Prostate gland (tissue), 2 donors: Measurements from ENCODE around the gene C17orf50. TPM values are rescaled to one million over a fixed set of nuclear protein-coding genes. Genes with fewer than 3 reads are reported as not detected.

ENCODE experiments used
- DNase-seq: peaks from one replicate; pipeline ENCODE4 v3.0.0-alpha.2; 2019; ENCODE audit warnings: low spot score
- H3K27ac ChIP-seq, 2 donors: fragments of 200-600 bp; sonication (generic); 2 replicates each; pipeline ENCODE4 v1.5.1; 2017 to 2019
- H3K27me3 ChIP-seq: fragments of 200-600 bp; sonication (generic); replicated peaks from 2 replicates; pipeline ENCODE4 v1.5.1; 2019; ENCODE audit not compliant: insufficient read depth
- H3K36me3 ChIP-seq, 2 donors: fragments of 200-600 bp; sonication (generic); 1 replicate in 1 of 2; 2 replicates in 1 of 2; pipeline versions ENCODE4 v1.5.1 to v1.8.1; 2017 to 2019
- H3K4me1 ChIP-seq: fragments of 200-600 bp; sonication (generic); replicated peaks from 2 replicates; pipeline ENCODE4 v1.5.1; 2019
- H3K4me3 ChIP-seq, 2 donors: fragments of 200-600 bp; sonication (generic); 2 replicates each; pipeline ENCODE4 v1.5.1; 2017 to 2019
- H3K9me3 ChIP-seq: fragments of 200-600 bp; sonication (generic); 2 replicates; pipeline ENCODE4 v1.5.1; 2017
- POLR2A ChIP-seq: fragments of 450-650 bp; IDR thresholded peaks from one replicate; pipeline ENCODE4 v1.6.1; 2016; ENCODE audit warnings: antibody characterized with exemption, mild to moderate bottlenecking
- POLR2AphosphoS5 ChIP-seq: sonication (generic); formaldehyde crosslinking; IDR thresholded peaks from one replicate; pipeline ENCODE4 v1.6.1; 2017; ENCODE audit warnings: antibody characterized with exemption
- WGBS: methylation state at CpG from one replicate; pipeline ENCODE4 v1.1.5; 2018; 5-methylcytosine and 5-hydroxymethylcytosine counted together
- intact Hi-C: fragments of 100-400 bp; cut with DNase I; formaldehyde crosslinking; loops from one replicate; pipeline ENCODE4 v1.14.2; 2022
- total RNA-seq, 2 donors: library from RNA; depleted of rRNA; stranded (reverse); fragments of >200 nt; gene quantifications; one replicate each; pipeline ENCODE4 v1.1.0, GENCODE V29; 2016
- TF ChIP-seq, protein P1 (sequence below), 4 experiments: fragments of 200-600 bp in 2 of 4; fragments of 450-650 bp in 2 of 4; sonication (generic) in 2 of 4; IDR thresholded peaks; 1 replicate in 3 of 4; 2 replicates in 1 of 4; pipeline ENCODE4 v1.5.1; 2016 to 2019; ENCODE audit warnings: antibody characterized with exemption in 4 of 4, mild to moderate bottlenecking in 2 of 4, moderate library complexity in 2 of 4

The C17orf50 gene
- total RNA-seq, 2 donors from 2014 or later, result 15.8 TPM; not detected in 1

DNA sequence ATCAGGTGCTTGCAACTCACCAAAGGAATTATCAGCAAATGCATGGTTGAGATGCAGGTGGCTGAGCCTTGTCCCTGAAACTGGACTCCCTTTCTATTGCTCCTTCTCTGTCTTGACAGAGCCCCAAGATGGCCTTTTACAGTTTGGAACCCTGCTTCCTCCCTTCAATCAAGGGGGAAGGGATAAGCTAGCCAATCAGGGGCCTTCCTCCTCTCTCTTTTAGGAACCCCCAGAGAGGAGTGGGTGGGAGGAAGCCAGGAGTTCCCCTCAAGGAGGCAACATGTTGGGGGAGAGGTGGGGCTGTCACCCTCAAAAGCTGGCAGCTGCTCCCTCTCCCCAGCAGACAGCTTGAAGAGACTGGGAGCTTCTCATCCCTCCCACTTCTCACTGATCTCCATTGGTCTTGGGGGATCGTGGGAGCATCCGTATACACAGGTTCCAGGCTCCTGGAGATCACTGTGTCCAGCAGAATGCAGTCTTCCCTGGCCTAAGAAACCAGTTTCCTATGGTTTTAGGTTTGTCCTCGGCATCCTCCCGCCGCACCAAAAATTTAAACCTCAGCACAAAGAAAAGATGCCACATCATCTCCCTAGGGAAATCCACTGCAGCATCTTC, 22.1 kb upstream of the C17orf50 start:
- intact Hi-C loops, result no loop called here
- Histone ChIP-seq H3K27me3 (peaks cover 11% of the 10 kb centered on the region), H3K4me1 (no peaks in the 10 kb centered on the region), H3K9me3 (no peaks in the 10 kb centered on the region), H3K27ac (no peak overlapping the region), H3K4me3 (no peak overlapping the region), H3K36me3 (no peaks in the 10 kb centered on the region)
- 76% methylated on average over 5 of the region's 5 CpGs for WGBS
- DNase-seq, result no peak
- TF ChIP-seq POLR2A, result no peak

DNA sequence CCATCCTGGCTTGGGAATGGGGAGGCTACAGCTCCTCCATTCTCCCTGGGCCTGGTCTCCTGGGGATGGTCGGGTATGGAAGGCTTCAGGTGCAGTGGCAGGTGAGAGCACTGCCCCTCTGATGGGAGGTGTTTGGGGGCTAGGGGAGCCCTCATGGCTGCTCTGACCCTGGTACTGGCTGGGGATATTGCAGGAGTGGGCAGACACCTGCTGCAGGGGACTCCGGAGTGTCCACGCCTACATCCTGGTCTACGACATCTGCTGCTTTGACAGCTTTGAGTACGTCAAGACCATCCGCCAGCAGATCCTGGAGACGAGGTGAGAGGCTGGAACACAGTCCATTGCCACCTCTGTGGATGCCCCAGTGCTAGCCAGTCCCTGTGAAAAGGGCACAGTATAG, 20.5 kb upstream of the C17orf50 start:
- H3K9me3 ChIP-seq, result no peaks in the 10 kb centered on the region
- no peak overlapping the region for H3K4me3 ChIP-seq
- H3K27me3 ChIP-seq, result peaks cover 11% of the 10 kb centered on the region
- intact Hi-C loops, result no loop called here
- H3K27ac ChIP-seq, result no peak overlapping the region
- WGBS, result 86% methylated on average over 7 of the region's 7 CpGs
- no peaks in the 10 kb centered on the region for H3K36me3 ChIP-seq
- DNase-seq, result no peak
- TF ChIP-seq POLR2AphosphoS5 (no peak), POLR2A (no peak)
- TF ChIP-seq, protein P1, sequence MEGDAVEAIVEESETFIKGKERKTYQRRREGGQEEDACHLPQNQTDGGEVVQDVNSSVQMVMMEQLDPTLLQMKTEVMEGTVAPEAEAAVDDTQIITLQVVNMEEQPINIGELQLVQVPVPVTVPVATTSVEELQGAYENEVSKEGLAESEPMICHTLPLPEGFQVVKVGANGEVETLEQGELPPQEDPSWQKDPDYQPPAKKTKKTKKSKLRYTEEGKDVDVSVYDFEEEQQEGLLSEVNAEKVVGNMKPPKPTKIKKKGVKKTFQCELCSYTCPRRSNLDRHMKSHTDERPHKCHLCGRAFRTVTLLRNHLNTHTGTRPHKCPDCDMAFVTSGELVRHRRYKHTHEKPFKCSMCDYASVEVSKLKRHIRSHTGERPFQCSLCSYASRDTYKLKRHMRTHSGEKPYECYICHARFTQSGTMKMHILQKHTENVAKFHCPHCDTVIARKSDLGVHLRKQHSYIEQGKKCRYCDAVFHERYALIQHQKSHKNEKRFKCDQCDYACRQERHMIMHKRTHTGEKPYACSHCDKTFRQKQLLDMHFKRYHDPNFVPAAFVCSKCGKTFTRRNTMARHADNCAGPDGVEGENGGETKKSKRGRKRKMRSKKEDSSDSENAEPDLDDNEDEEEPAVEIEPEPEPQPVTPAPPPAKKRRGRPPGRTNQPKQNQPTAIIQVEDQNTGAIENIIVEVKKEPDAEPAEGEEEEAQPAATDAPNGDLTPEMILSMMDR (IDR thresholded peaks at IDR 0.05), result no peak
- no peaks in the 10 kb centered on the region for H3K4me1 ChIP-seq

DNA sequence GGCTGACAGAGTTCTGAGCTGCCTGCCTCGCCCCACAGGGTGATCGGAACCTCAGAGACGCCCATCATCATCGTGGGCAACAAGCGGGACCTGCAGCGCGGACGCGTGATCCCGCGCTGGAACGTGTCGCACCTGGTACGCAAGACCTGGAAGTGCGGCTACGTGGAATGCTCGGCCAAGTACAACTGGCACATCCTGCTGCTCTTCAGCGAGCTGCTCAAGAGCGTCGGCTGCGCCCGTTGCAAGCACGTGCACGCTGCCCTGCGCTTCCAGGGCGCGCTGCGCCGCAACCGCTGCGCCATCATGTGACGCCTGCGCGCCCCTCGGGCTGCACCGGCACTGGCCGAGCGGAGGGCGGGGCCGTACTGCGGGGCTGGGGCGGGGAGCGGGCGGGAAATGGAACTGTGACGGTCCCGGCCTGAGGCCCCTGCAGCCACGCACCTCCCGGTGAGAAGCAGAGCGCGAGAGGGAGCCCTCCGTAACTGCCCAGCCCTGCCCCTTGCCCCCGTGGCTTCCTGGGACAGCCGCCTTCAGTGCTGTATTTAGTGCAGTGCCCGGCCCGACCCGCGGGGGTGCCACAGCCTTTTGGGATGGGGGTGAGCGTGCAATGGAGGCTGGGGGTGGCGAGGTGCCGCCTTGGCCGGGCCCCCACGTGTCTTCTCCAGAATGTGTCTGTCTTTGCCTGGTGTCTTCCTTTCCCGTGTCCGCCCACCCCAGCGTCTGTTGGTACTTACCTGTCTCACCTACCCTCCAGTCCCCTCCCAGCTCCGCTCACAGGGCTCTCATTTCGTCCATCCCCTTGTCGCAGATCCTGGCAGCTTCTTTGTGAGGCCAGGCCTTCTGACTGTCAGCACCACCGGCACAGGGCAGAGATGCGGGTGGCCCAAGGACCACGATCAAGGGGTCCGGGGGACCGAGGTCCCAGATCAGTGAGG, 19.4 kb upstream of the C17orf50 start:
- WGBS, result 25% methylated on average over 45 of the region's 73 CpGs
- Histone ChIP-seq H3K9me3 (no peaks in the 10 kb centered on the region), H3K4me1 (no peaks in the 10 kb centered on the region), H3K4me3 (peak overlapping the region in 1 of 2 donors; percentile 16), H3K36me3 (no peaks in the 10 kb centered on the region), H3K27ac (no peak overlapping the region), H3K27me3 (peaks cover 11% of the 10 kb centered on the region)
- intact Hi-C loops, result no loop called here
- no peak for DNase-seq
- TF ChIP-seq POLR2A, result no peak

- no peak for DNase-seq
- intact Hi-C loops, result no loop called here
Measured at GRCh38 chr17:35742496-35742895, 18.2 kb upstream of the C17orf50 start.

GRCh38 chr17:35742896-35743477, 17.7 kb upstream of the C17orf50 start:
- Histone ChIP-seq H3K27me3 (peaks cover 11% of the 10 kb centered on the region), H3K4me1 (no peaks in the 10 kb centered on the region), H3K4me3 (no peak overlapping the region), H3K9me3 (no peaks in the 10 kb centered on the region), H3K36me3 (no peaks in the 10 kb centered on the region), H3K27ac (no peak overlapping the region)
- no peak for TF ChIP-seq POLR2A
- TF ChIP-seq, protein P1 (IDR thresholded peaks at IDR 0.05), result no peak
- TF ChIP-seq POLR2AphosphoS5, result no peak
- no peak for DNase-seq
- 56% methylated on average over 6 of the region's 7 CpGs for WGBS
- intact Hi-C loops, result no loop called here

More at GRCh38 chr17:35742496-35742895, 18.2 kb upstream of the C17orf50 start:
- no peaks in the 10 kb centered on the region for H3K36me3 ChIP-seq
- no peaks in the 10 kb centered on the region for H3K4me1 ChIP-seq
- no peak overlapping the region for H3K4me3 ChIP-seq
- H3K9me3 ChIP-seq, result no peaks in the 10 kb centered on the region
- H3K27ac ChIP-seq, result no peak overlapping the region
- WGBS, result 73% methylated on average over 7 of the region's 7 CpGs
- TF ChIP-seq POLR2AphosphoS5, result no peak
- TF ChIP-seq, protein P1 (IDR thresholded peaks at IDR 0.05), result no peak
- no peak for TF ChIP-seq POLR2A
- peaks cover 11% of the 10 kb centered on the region for H3K27me3 ChIP-seq
